DND-41 (cell line): Measurements from ENCODE around the gene SWSAP1.
A peak's percentile ranks its signal among the peaks of the same experiment; 100 is the strongest.

Experiments used
- ATAC-seq: fragments of 200-7000 bp; cut with Tn5 transposase; 3 replicates; pipeline ENCODE4 v1.9.1; 2021; ENCODE audit warnings: low read depth; ENCODE audit not compliant: insufficient read depth
- DNase-seq: peaks from one replicate; pipeline ENCODE4 v3.0.0-alpha.2; 2020
- H2AFZ ChIP-seq: 2 replicates; pipeline ENCODE4 v1.6.0; 2012; ENCODE audit warnings: low read depth, low read length
- H3K27ac ChIP-seq: 2 replicates; pipeline ENCODE4 v1.5.1; 2012; ENCODE audit warnings: low read length, inconsistent platforms
- H3K27me3 ChIP-seq: fragments of 200-600 bp; sonication (generic); 2 replicates; pipeline ENCODE4 v1.6.0; 2012; ENCODE audit warnings: low read length, mild to moderate bottlenecking, inconsistent platforms; ENCODE audit not compliant: insufficient read depth, poor library complexity
- H3K36me3 ChIP-seq: 2 replicates; pipeline ENCODE4 v1.5.1; 2012; ENCODE audit warnings: low read length, inconsistent platforms; ENCODE audit not compliant: insufficient read depth
- H3K4me1 ChIP-seq: 2 replicates; pipeline ENCODE4 v1.5.1; 2012; ENCODE audit warnings: mild to moderate bottlenecking, low read length; ENCODE audit not compliant: insufficient read depth
- H3K4me2 ChIP-seq: 2 replicates; pipeline ENCODE4 v1.6.0; 2012; ENCODE audit warnings: mild to moderate bottlenecking, moderate library complexity, low read length, inconsistent platforms; ENCODE audit not compliant: insufficient read depth
- H3K4me3 ChIP-seq, 2 experiments: fragments of 200-600 bp in 1 of 2; shearing (Covaris generic) in 1 of 2; 2 replicates each; pipeline ENCODE4 v1.5.1; 2012 to 2016; ENCODE audit warnings: inconsistent platforms in 2 of 2, low read length in 2 of 2, mild to moderate bottlenecking in 2 of 2, low read depth in 1 of 2, moderate library complexity in 1 of 2
- H3K79me2 ChIP-seq: 2 replicates; pipeline ENCODE4 v1.6.0; 2012; ENCODE audit warnings: low read length, inconsistent platforms; ENCODE audit not compliant: insufficient read depth
- H3K9ac ChIP-seq: 2 replicates; pipeline ENCODE4 v1.6.0; 2012; ENCODE audit warnings: low read depth, mild to moderate bottlenecking, inconsistent platforms, low read length, moderate library complexity
- H3K9me3 ChIP-seq: 2 replicates; pipeline ENCODE4 v1.5.1; 2012; ENCODE audit warnings: low read length, moderate library complexity, mild to moderate bottlenecking, inconsistent platforms; ENCODE audit not compliant: insufficient read depth, severe bottlenecking
- H4K20me1 ChIP-seq: 2 replicates; pipeline ENCODE4 v1.6.0; 2012; ENCODE audit warnings: low read length; ENCODE audit not compliant: insufficient read depth
- EZH2 ChIP-seq: IDR thresholded peaks from 3 replicates; pipeline ENCODE4 v1.6.1; 2012; ENCODE audit warnings: borderline replicate concordance, low read depth, mild to moderate bottlenecking, moderate library complexity, low read length, inconsistent platforms; ENCODE audit not compliant: severe bottlenecking
- TF ChIP-seq, protein P1 (sequence below): IDR thresholded peaks from 2 replicates; pipeline ENCODE4 v1.5.1; 2012; ENCODE audit warnings: borderline replicate concordance, low read length, moderate library complexity, mild to moderate bottlenecking; ENCODE audit not compliant: poor library complexity, severe bottlenecking; ENCODE audit errors: extremely low read depth

SWSAP1 gene

GRCh38 chr19:11400798-11401197, 26.3 kb downstream of the SWSAP1 start:
- no peaks in the 10 kb centered on the region for H4K20me1 ChIP-seq
- DNase-seq (no peak), ATAC-seq (no peak)
- H3K9ac ChIP-seq, result no peak overlapping the region
- no peaks in the 10 kb centered on the region for H3K36me3 ChIP-seq
- no peak overlapping the region for H3K4me3 ChIP-seq
- no peaks in the 10 kb centered on the region for H3K27me3 ChIP-seq
- H2AFZ ChIP-seq, result no peak overlapping the region
- H3K4me1 ChIP-seq, result no peaks in the 10 kb centered on the region
- H3K79me2 ChIP-seq, result no peaks in the 10 kb centered on the region
- H3K9me3 ChIP-seq, result no peaks in the 10 kb centered on the region
- TF ChIP-seq EZH2, result no peak
- TF ChIP-seq, protein P1, sequence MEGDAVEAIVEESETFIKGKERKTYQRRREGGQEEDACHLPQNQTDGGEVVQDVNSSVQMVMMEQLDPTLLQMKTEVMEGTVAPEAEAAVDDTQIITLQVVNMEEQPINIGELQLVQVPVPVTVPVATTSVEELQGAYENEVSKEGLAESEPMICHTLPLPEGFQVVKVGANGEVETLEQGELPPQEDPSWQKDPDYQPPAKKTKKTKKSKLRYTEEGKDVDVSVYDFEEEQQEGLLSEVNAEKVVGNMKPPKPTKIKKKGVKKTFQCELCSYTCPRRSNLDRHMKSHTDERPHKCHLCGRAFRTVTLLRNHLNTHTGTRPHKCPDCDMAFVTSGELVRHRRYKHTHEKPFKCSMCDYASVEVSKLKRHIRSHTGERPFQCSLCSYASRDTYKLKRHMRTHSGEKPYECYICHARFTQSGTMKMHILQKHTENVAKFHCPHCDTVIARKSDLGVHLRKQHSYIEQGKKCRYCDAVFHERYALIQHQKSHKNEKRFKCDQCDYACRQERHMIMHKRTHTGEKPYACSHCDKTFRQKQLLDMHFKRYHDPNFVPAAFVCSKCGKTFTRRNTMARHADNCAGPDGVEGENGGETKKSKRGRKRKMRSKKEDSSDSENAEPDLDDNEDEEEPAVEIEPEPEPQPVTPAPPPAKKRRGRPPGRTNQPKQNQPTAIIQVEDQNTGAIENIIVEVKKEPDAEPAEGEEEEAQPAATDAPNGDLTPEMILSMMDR, result no peak
- H3K4me2 ChIP-seq, result no peak overlapping the region
- no peak overlapping the region for H3K27ac ChIP-seq

DNA sequence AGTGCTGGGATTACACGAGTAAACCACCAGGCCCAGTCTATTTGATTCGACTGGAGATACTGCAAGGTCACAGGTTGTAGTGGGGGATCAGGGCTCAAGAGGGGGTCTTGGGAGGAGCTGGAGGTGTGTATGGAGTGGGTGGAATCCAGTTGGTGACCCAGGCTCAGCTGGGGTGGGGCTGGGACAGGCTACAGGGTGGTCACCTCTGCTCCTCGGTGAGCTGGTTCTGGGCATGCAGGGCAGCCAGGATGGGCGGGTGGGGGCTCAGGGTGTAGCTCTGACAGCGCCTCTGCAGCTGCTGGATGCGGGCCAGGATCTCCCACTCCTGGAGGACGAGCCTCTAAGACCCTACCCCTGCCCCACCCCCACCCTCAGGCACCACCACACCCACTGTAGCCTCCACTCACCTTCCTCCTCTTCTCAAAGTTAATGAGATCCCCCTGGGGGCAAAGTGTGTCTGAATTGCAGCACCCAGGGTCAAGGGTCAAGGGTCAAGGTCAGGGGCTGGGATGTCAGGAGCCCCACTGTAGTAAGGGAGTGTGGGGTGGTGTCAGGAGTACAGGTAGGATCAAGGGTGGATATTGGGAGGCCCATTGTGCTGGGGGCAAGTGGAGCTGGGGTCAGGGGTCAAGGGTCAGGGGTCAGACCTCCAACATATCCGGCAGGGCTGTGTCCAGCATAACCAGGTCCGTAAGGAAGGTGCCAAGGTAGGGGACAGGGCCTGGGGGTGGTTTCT, 27.5 kb downstream of the SWSAP1 start:
- DNase-seq (no peak), ATAC-seq (no peak)
- H3K4me1 ChIP-seq, result no peaks in the 10 kb centered on the region
- no peaks in the 10 kb centered on the region for H4K20me1 ChIP-seq
- H3K36me3 ChIP-seq, result no peaks in the 10 kb centered on the region
- no peaks in the 10 kb centered on the region for H3K27me3 ChIP-seq
- H3K4me2 ChIP-seq, result no peak overlapping the region
- H2AFZ ChIP-seq, result no peak overlapping the region
- TF ChIP-seq, protein P1, result no peak
- no peak for TF ChIP-seq EZH2
- H3K79me2 ChIP-seq, result no peaks in the 10 kb centered on the region
- no peaks in the 10 kb centered on the region for H3K9me3 ChIP-seq
- no peak overlapping the region for H3K27ac ChIP-seq
- H3K4me3 ChIP-seq, result no peak overlapping the region
- H3K9ac ChIP-seq, result no peak overlapping the region

DNA sequence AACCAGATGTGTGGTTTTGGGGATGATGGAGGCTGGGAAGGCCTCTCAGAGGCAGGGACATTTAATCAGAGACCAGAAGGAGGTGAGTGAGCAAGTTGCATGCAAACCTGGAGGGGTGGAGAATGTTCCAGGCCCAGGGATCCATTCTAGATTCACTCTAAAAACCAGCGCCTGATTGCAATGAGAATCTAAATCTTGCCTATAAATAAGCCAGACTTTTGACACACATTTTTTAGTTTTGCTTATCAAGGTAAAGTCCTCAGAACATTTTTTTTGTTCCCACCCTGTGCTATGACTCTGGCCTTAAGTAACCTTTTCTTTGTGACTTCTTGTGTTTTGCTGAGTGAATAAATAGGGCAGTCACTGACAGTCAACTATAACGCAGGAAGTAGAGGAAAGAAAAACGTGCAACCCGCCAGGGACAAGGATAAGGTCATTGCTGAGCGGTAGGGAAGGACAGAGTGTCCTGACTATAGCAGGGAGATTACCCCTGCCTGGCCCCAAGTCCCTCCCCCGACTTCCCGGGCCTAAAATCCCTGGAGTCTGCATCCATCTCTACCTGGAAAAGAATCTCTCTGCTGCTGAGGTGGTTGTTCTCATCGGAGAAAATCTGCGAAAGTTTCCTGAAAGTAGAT, 30.2 kb downstream of the SWSAP1 start:
- Histone ChIP-seq H3K79me2 (no peaks in the 10 kb centered on the region), H3K36me3 (no peaks in the 10 kb centered on the region), H3K4me3 (no peak overlapping the region), H3K9me3 (no peaks in the 10 kb centered on the region), H4K20me1 (no peaks in the 10 kb centered on the region), H3K4me2 (no peak overlapping the region), H3K9ac (no peak overlapping the region), H2AFZ (peak overlapping the region; percentile 45; the same call in 1 of the 2 replicates), H3K27me3 (no peaks in the 10 kb centered on the region), H3K4me1 (no peaks in the 10 kb centered on the region), H3K27ac (no peak overlapping the region)
- no peak for ATAC-seq
- no peak for TF ChIP-seq EZH2
- TF ChIP-seq, protein P1, result no peak
- DNase-seq, result no peak
